Esophagus squamous epithelium (tissue), 5 donors: ENCODE measurements around the gene SRGAP3. TPM values are rescaled to one million over a fixed set of nuclear protein-coding genes. Genes with fewer than 3 reads are reported as not detected.

Source experiments
- DNase-seq: peaks from one replicate; lab custom pipeline; 2025; lab: John Stamatoyannopoulos, UW
- H3K27ac ChIP-seq, 4 donors: fragments of 200-600 bp; sonication (generic); one replicate each; pipeline ENCODE4 v1.5.1; 2016 to 2019; ENCODE audit warnings: mild to moderate bottlenecking in 1 of 4
- H3K27me3 ChIP-seq, 4 donors: fragments of 200-600 bp; sonication (generic); 1 replicate in 3 of 4; 2 replicates in 1 of 4; pipeline versions ENCODE4 v1.5.1 to v1.6.0; 2017 to 2021; ENCODE audit warnings: antibody characterized with exemption in 1 of 4
- H3K36me3 ChIP-seq, 3 donors: fragments of 200-600 bp; sonication (generic); one replicate each; pipeline ENCODE4 v1.5.1; 2016 to 2019
- H3K4me1 ChIP-seq, 3 donors: fragments of 200-600 bp; sonication (generic); one replicate each; pipeline ENCODE4 v1.5.1; 2017 to 2019
- H3K4me3 ChIP-seq, 4 donors: fragments of 200-600 bp; sonication (generic); 1 replicate in 3 of 4; 2 replicates in 1 of 4; pipeline ENCODE4 v1.5.1; 2016 to 2019; ENCODE audit warnings: mild to moderate bottlenecking in 2 of 4, moderate library complexity in 1 of 4
- H3K9me3 ChIP-seq, 3 donors: fragments of 200-600 bp; sonication (generic); one replicate each; pipeline ENCODE4 v1.5.1; 2016 to 2019
- CTCF ChIP-seq, 6 experiments: fragments of 450-650 bp in 4 of 6; fragments of 200-600 bp in 2 of 6; sonication (generic) in 2 of 6; IDR thresholded peaks; one replicate each; pipeline ENCODE4 v1.5.1; 2016 to 2019; ENCODE audit warnings: antibody characterized with exemption in 6 of 6, mild to moderate bottlenecking in 4 of 6, moderate library complexity in 4 of 6
- POLR2A ChIP-seq, 4 donors: fragments of 450-650 bp; IDR thresholded peaks; one replicate each; pipeline ENCODE4 v1.6.1; 2017; ENCODE audit warnings: antibody characterized with exemption in 4 of 4, mild to moderate bottlenecking in 4 of 4, moderate library complexity in 3 of 4
- WGBS, 2 donors: methylation state at CpG; one replicate each; pipeline ENCODE4 v1.1.5; 2018; 5-methylcytosine and 5-hydroxymethylcytosine counted together
- intact Hi-C: fragments of 100-400 bp; cut with DNase I; formaldehyde crosslinking; loops from one replicate; pipeline ENCODE4 v1.15.0; 2022
- total RNA-seq, 4 donors: library from RNA; depleted of rRNA; stranded (reverse); fragments of >200 nt; gene quantifications; one replicate each; pipeline ENCODE4 v1.1.0, GENCODE V29; 2016
- donor health status: DM: yes; HTN: yes; CAD: no.

The SRGAP3 gene
- total RNA-seq, 4 donors from 2014 or later, result 4.0 to 15.8 (median 6.6) TPM

GRCh38 chr3:9141928-9142289, 107.5 kb downstream of the SRGAP3 start:
- H3K36me3 ChIP-seq, result no peaks in the 10 kb centered on the region
- peak overlapping the region; percentile 24 to 63 (median 42) for H3K27ac ChIP-seq
- no peaks in the 10 kb centered on the region for H3K9me3 ChIP-seq
- H3K4me1 ChIP-seq, result peaks cover 2 to 44% (median 14%) of the 10 kb centered on the region in 3 donors
- intact Hi-C loops, result no loop called here
- WGBS, 2 donors, result 19 to 26% methylated on average over 5 of the region's 5 CpGs
- H3K4me3 ChIP-seq, result no peak overlapping the region
- no peak for TF ChIP-seq POLR2A (IDR thresholded peaks at IDR 0.05)
- TF ChIP-seq CTCF (IDR thresholded peaks at IDR 0.05), result no peak
- no peaks in the 10 kb centered on the region for H3K27me3 ChIP-seq
- DNase-seq, result no peak

- Histone ChIP-seq H3K9me3 (no peaks in the 10 kb centered on the region), H3K4me1 (peaks cover 2 to 57% (median 18%) of the 10 kb centered on the region in 3 donors), H3K27ac (no peak overlapping the region), H3K27me3 (peaks cover 0 to 7% (median 0%) of the 10 kb centered on the region in 4 donors), H3K4me3 (no peak overlapping the region), H3K36me3 (no peaks in the 10 kb centered on the region)
- no peak for TF ChIP-seq CTCF (IDR thresholded peaks at IDR 0.05)
- TF ChIP-seq POLR2A (IDR thresholded peaks at IDR 0.05), result no peak
- intact Hi-C loops, result no loop called here
- WGBS, 2 donors, result 89 to 98% methylated on average over 4 of the region's 4 CpGs
- DNase-seq, result no peak
These were observed 110.1 kb downstream of the SRGAP3 start for GRCh38 chr3:9139366-9139765.

- 46 to 59% methylated on average over 4 of the region's 4 CpGs for WGBS, 2 donors
- intact Hi-C loops, result no loop called here
- Histone ChIP-seq H3K27ac (no peak overlapping the region), H3K36me3 (no peaks in the 10 kb centered on the region), H3K27me3 (peaks cover 0 to 7% (median 0%) of the 10 kb centered on the region in 4 donors), H3K4me3 (no peak overlapping the region), H3K4me1 (peaks cover 6 to 60% (median 14%) of the 10 kb centered on the region in 3 donors), H3K9me3 (no peaks in the 10 kb centered on the region)
- DNase-seq, result no peak
- TF ChIP-seq POLR2A (IDR thresholded peaks at IDR 0.05) (no peak), CTCF (IDR thresholded peaks at IDR 0.05) (no peak)
These were observed 111.8 kb downstream of the SRGAP3 start for GRCh38 chr3:9137676-9138075.

- no peak for DNase-seq
- Histone ChIP-seq H3K4me1 (peaks cover 6 to 53% (median 14%) of the 10 kb centered on the region in 3 donors), H3K4me3 (peak overlapping the region in 1 of 4 donors; percentile 63), H3K27ac (no peak overlapping the region), H3K27me3 (peaks cover 0 to 7% (median 0%) of the 10 kb centered on the region in 4 donors), H3K9me3 (no peaks in the 10 kb centered on the region), H3K36me3 (no peaks in the 10 kb centered on the region)
- no peak for TF ChIP-seq POLR2A (IDR thresholded peaks at IDR 0.05)
- 65 to 70% methylated on average over 11 of the region's 12 CpGs for WGBS, 2 donors
- intact Hi-C loops, result no loop called here
These were observed 112.5 kb downstream of the SRGAP3 start for GRCh38 chr3:9136746-9137465.

GRCh38 chr3:9135930-9136525, 113.4 kb downstream of the SRGAP3 start:
- H3K27me3 ChIP-seq, result peaks cover 0 to 7% (median 0%) of the 10 kb centered on the region in 4 donors
- peak overlapping the region; percentile 20 to 63 (median 36) for H3K4me3 ChIP-seq
- DNase-seq, result no peak
- WGBS, 2 donors, result 42 to 55% methylated on average over 18 to 20 of the region's 56 CpGs
- peaks cover 6 to 45% (median 6%) of the 10 kb centered on the region in 3 donors for H3K4me1 ChIP-seq
- no peaks in the 10 kb centered on the region for H3K36me3 ChIP-seq
- H3K27ac ChIP-seq, result no peak overlapping the region
- intact Hi-C loops, result no loop called here
- no peak for TF ChIP-seq POLR2A (IDR thresholded peaks at IDR 0.05)
- TF ChIP-seq CTCF (IDR thresholded peaks at IDR 0.05), result no peak
- H3K9me3 ChIP-seq, result no peaks in the 10 kb centered on the region
